Smooth muscle cell (in vitro differentiated cells): ENCODE results near the gene NDRG4. TPM values are rescaled to one million over a fixed set of nuclear protein-coding genes. Genes with fewer than 3 reads are reported as not detected.

Experiments used
- DNase-seq: peaks from one replicate; lab custom pipeline; 2025; ENCODE audit not compliant: unreplicated experiment; lab: John Stamatoyannopoulos, UW
- H2AFZ ChIP-seq: fragments of 200-600 bp; sonication (generic); 2 replicates; pipeline ENCODE4 v1.6.0; 2016; ENCODE audit warnings: antibody characterized with exemption, low read depth, mild to moderate bottlenecking
- H3F3A ChIP-seq: fragments of 200-600 bp; sonication (generic); 2 replicates; pipeline ENCODE4 v1.6.0; 2017; ENCODE audit warnings: antibody characterized with exemption, low read depth
- H3K27ac ChIP-seq: fragments of 200-600 bp; sonication (generic); 2 replicates; pipeline ENCODE4 v1.5.1; 2016; ENCODE audit warnings: low read depth, mild to moderate bottlenecking
- H3K27me3 ChIP-seq: fragments of 200-600 bp; sonication (generic); 2 replicates; pipeline ENCODE4 v1.6.1; 2016; ENCODE audit warnings: low read depth, mild to moderate bottlenecking
- H3K36me3 ChIP-seq: fragments of 200-600 bp; sonication (generic); 2 replicates; pipeline ENCODE4 v1.5.1; 2016; ENCODE audit warnings: low read depth
- H3K4me1 ChIP-seq: fragments of 200-600 bp; sonication (generic); 2 replicates; pipeline ENCODE4 v1.5.1; 2016; ENCODE audit warnings: low read depth
- H3K4me2 ChIP-seq: fragments of 200-600 bp; sonication (generic); 2 replicates; pipeline ENCODE4 v1.6.0; 2016; ENCODE audit warnings: mild to moderate bottlenecking
- H3K4me3 ChIP-seq: fragments of 200-600 bp; sonication (generic); 2 replicates; pipeline ENCODE4 v1.5.1; 2016; ENCODE audit warnings: mild to moderate bottlenecking
- H3K79me2 ChIP-seq: fragments of 200-600 bp; sonication (generic); 2 replicates; pipeline ENCODE4 v1.6.0; 2016; ENCODE audit warnings: low read depth, mild to moderate bottlenecking
- H3K9ac ChIP-seq: fragments of 200-600 bp; sonication (generic); 2 replicates; pipeline ENCODE4 v1.6.0; 2016; ENCODE audit warnings: low read depth
- H3K9me3 ChIP-seq: fragments of 200-600 bp; sonication (generic); replicated peaks from 2 replicates; pipeline ENCODE4 v1.5.1; 2016; ENCODE audit warnings: low read depth
- H4K20me1 ChIP-seq: fragments of 200-600 bp; sonication (generic); 2 replicates; pipeline ENCODE4 v1.6.0; 2016; ENCODE audit warnings: low read depth
- WGBS: methylation state at CpG from one replicate; pipeline ENCODE4 v1.1.7; 2016; ENCODE audit warnings: low lambda C conversion rate; 5-methylcytosine and 5-hydroxymethylcytosine counted together
- polyA plus RNA-seq: library from polyadenylated mRNA; unstranded; fragments of >200 nt; fragmentation: Nextera tagmentation; extraction: Ambion mirVana; gene quantifications from 2 replicates; pipeline ENCODE4 v1.2.1, GENCODE V29; 2016
- total RNA-seq: library from RNA; depleted of rRNA; stranded (reverse); fragments of >200 nt; gene quantifications from 2 replicates; pipeline ENCODE4 v1.2.3, GENCODE V29; 2014
- TF ChIP-seq, protein P1 (sequence below): fragments of 200-600 bp; sonication (generic); IDR thresholded peaks from 2 replicates; pipeline ENCODE4 v1.5.1; 2017; ENCODE audit warnings: borderline replicate concordance, mild to moderate bottlenecking, antibody characterized with exemption; ENCODE audit not compliant: insufficient read depth, poor library complexity, severe bottlenecking

The NDRG4 gene
- total and polyA plus RNA-seq, 2 experiments from 2014 or later = 9.9 to 23.0 TPM

DNA sequence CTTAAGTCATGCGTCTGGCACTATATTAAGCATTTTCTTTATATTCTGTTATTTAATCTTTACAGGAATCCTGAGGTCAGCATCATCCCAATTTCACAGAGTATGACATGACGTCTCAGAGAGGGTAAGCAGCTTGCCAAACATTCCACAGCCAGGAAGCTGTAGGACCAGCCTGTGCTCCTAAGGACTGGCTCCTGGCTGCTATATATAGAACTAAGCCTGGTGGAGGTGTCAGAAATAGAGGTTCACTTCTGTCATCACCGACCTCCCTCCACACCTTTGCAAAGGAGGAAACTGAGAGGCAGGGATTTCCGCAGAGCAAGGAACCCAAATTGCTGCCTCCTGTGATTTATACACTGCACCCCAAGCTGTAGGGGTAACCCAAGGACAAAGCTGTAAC lies 37.9 kb upstream of the NDRG4 start:
- DNase-seq = no peak
- WGBS = 82% methylated on average over 4 of the region's 4 CpGs

DNA sequence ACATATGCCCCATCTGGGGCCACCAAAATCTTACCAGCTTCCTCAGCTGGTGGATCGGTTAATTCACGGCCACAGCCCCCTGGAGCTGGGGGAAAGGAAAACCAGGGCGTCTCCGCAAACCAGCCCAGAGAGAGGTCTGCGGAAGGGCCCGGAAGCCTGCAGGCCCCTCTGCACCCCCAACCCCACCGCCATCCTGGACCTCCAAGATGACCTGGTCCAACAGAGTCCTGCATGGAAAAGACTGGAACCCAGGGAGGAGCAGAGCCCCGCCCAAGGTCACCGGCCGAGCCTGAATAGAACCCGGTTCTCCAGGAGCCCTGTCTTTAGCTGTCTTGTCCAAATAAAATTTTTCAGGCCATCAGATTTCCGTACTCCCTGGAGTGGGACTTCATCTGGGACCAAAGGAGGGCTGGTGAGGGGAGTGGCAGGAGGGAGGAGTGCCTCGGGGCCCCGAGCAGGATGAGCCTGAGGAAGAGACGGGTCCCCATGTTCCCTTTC lies 37.4 kb upstream of the NDRG4 start:
- TF ChIP-seq, protein P1, sequence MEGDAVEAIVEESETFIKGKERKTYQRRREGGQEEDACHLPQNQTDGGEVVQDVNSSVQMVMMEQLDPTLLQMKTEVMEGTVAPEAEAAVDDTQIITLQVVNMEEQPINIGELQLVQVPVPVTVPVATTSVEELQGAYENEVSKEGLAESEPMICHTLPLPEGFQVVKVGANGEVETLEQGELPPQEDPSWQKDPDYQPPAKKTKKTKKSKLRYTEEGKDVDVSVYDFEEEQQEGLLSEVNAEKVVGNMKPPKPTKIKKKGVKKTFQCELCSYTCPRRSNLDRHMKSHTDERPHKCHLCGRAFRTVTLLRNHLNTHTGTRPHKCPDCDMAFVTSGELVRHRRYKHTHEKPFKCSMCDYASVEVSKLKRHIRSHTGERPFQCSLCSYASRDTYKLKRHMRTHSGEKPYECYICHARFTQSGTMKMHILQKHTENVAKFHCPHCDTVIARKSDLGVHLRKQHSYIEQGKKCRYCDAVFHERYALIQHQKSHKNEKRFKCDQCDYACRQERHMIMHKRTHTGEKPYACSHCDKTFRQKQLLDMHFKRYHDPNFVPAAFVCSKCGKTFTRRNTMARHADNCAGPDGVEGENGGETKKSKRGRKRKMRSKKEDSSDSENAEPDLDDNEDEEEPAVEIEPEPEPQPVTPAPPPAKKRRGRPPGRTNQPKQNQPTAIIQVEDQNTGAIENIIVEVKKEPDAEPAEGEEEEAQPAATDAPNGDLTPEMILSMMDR = no peak
- WGBS = 72% methylated on average over 15 of the region's 15 CpGs
- Histone ChIP-seq H2AFZ (no peak overlapping the region), H3K27ac (no peak overlapping the region), H3F3A (no peaks in the 10 kb centered on the region), H3K79me2 (no peaks in the 10 kb centered on the region), H3K36me3 (no peaks in the 10 kb centered on the region), H3K9me3 (no peaks in the 10 kb centered on the region), H3K4me2 (no peak overlapping the region), H3K4me1 (peaks cover 3% of the 10 kb centered on the region), H3K4me3 (no peak overlapping the region), H3K9ac (no peak overlapping the region), H4K20me1 (no peaks in the 10 kb centered on the region), H3K27me3 (peaks cover 66% of the 10 kb centered on the region)
- no peak for DNase-seq

More for the DNA sequence above, 37.9 kb upstream of the NDRG4 start:
- no peak overlapping the region for H3K9ac ChIP-seq
- no peak overlapping the region for H3K4me2 ChIP-seq
- no peak overlapping the region for H2AFZ ChIP-seq
- no peak overlapping the region for H3K27ac ChIP-seq
- TF ChIP-seq, protein P1 = no peak
- H3F3A ChIP-seq = no peaks in the 10 kb centered on the region
- H3K27me3 ChIP-seq = peaks cover 61% of the 10 kb centered on the region
- H3K79me2 ChIP-seq = no peaks in the 10 kb centered on the region
- H4K20me1 ChIP-seq = no peaks in the 10 kb centered on the region
- no peaks in the 10 kb centered on the region for H3K9me3 ChIP-seq
- H3K4me3 ChIP-seq = no peak overlapping the region
- H3K36me3 ChIP-seq = no peaks in the 10 kb centered on the region
- peaks cover 3% of the 10 kb centered on the region for H3K4me1 ChIP-seq

DNA sequence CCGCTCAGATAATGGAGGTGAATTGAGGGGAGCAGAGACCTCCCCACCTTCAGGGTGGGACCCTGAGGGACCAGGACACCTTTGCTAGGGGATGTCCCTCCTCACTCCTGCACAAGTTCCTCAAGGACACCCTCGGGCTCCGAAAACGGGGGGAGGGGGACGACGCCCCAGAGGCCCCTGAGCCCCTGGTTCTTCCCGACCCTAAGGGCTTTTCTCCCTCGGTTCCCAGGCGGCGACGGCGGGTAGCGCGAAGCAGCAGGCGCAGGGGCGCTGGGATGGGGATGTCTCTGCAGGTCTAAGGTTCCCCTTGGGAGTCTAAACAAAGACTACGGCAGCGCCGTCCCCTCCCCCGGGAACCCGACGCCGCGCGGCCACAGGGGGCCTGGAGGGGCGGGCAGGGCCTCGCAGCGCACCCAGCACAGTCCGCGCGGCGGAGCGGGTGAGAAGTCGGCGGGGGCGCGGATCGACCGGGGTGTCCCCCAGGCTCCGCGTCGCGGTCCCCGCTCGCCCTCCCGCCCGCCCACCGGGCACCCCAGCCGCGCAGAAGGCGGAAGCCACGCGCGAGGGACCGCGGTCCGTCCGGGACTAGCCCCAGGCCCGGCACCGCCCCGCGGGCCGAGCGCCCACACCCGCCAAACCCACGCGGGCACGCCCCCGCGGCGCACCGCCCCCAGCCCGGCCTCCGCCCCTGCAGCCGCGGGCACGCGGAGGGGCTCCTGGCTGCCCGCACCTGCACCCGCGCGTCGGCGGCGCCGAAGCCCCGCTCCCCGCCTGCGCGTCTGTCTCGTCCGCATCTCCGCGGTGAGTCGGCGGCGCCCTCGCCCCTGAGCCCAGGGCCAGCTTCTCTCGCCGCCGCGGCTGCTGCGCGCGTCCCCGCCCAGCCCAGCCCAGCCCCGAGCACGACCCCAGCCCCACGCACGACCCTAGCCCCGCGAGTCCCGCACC lies 36.7 kb upstream of the NDRG4 start:
- H3K27me3 ChIP-seq = peaks cover 72% of the 10 kb centered on the region

More for the DNA sequence above, 36.7 kb upstream of the NDRG4 start:
- TF ChIP-seq, protein P1 = no peak
- Histone ChIP-seq H3K4me1 (peaks cover 3% of the 10 kb centered on the region), H3K79me2 (no peaks in the 10 kb centered on the region), H3K4me2 (peak overlapping the region; percentile 85), H2AFZ (no peak overlapping the region), H3K9ac (no peak overlapping the region), H3F3A (no peaks in the 10 kb centered on the region), H4K20me1 (no peaks in the 10 kb centered on the region), H3K36me3 (no peaks in the 10 kb centered on the region), H3K27ac (no peak overlapping the region), H3K9me3 (no peaks in the 10 kb centered on the region), H3K4me3 (peak overlapping the region; percentile 53)
- no peak for DNase-seq
- 7% methylated on average over 33 of the region's 113 CpGs for WGBS
